CD4-positive, alpha-beta T cell treated with Interleukin-1 beta for 1 hour (primary cell): ENCODE results near the gene ASTN2.
"Not testable (repeated sequence)": the region's sequence is repeated elsewhere in the genome, so short reads cannot be mapped to it uniquely, and the experiment has no call there.

ENCODE experiments used
- DNase-seq, 2 donors: peaks; one replicate each; pipeline ENCODE4 v3.0.0-alpha.2; 2020 to 2022

Gene ASTN2

GRCh38 chr9:116942593-116943061 is 472.2 kb downstream of the ASTN2 start:
- DNase-seq, result no peak

- DNase-seq, result no peak
Observed at GRCh38 chr9:116941266-116941665, 473.6 kb downstream of the ASTN2 start.

- DNase-seq, result no peak
Observed at GRCh38 chr9:116940614-116941215, 474.1 kb downstream of the ASTN2 start.

DNA sequence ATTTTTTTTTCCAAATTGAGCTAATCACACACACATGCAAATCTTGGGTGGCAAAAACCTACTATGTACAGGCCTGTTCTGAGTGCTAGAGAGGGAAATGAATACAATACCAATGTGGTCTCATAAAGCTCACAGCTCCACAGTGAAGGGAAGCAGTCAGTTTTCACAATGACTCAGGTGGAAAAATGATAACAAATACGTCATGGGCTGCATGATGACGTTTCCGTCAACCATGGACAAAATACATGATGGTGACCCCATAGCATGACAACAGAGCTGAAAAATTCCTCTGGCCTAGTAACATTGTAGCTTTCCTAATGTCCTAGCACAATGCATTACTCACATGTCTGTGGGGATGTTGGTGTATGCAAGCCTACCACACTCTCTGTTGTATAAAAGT is 475.2 kb downstream of the ASTN2 start:
- no peak for DNase-seq

DNA sequence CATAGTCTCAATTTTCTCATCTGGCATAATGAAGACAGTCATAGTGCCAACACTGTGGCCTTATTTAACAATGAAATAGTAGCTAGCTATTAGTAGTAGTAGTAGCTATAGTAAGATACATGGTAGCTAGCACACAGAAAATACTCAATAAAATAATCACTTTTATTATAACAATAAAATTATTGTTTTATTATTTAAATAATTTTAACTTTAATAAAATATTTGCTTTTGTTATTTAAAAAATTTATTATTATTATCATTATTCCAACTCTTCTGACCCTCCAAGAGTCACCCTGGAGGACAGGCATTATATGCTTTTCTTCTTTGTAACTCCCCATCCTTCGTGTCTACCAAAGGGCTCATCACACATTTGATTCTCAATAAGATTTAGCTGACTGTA is 475.7 kb downstream of the ASTN2 start:
- DNase-seq, result no peak

DNA sequence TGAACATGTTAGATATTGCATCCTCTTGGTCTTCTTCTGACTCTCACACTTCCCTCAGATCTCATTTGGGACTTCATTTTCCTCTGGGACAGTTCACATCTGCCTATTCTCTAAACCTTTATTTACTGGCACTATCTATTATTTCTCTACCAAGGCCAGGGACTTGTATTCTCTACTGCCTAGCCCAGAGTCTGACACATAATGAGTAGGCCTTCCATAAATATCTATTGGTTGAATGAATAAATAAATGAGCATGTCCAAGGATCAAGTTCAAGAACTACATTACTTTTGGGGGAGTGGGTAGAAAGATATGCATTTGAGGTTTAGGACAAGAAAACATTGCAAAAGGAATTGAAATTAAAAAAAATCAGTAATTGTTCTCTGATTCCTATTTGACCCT is 477.5 kb downstream of the ASTN2 start:
- no peak for DNase-seq

DNA sequence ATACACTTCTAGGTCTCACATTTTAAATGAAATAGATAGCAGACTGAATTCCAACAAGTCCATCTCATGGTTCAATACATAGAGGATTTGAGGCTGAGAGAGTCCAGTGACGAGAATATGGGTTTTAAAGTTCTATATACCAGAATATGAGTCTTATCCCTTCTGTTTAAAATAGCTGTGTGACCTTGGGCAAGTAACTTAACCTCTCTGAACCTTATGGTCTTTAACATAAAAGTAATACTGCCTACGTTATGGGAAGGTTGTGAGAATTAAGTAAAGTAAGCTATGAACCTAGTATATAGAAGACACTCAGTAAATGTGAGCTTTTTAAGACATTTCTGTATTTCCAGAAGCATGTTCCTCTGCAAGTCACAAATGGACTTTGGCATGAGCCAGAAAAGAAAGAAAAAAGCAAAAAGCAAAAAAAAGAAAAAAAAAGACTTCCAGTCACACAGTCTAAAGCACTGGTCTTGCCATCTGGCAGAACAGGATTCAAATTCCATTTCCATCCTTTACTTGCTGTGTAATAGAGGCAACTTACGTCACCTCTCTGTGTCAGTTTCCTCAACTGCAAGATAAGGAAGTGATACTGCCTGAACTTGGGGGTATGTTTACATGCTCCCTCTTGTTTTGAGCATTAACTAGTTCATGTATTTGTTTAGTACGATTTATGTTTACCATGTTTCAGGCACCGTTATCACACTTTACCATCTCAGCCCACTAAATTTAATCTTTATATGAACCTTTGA is 479.5 kb downstream of the ASTN2 start:
- no peak for DNase-seq

DNA sequence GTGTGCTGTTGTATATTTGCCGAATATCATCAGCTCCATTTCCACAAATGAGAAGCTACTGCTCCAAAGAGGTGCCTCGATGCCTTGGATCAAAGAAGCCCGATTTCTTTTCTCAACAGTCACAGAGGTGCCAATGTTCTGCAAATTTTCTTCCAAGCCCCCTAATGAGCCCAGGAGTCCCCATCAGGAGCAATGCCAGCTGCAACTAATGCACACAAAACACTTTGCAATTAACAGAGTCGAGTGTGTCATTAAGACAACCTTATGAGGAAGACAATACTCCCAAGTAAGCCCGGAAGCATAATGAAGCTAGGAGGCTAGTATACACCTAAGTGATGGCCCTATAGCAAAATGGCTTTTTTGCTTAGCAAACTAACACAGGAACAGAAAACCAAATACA is 480.7 kb downstream of the ASTN2 start:
- DNase-seq, result no peak

DNA sequence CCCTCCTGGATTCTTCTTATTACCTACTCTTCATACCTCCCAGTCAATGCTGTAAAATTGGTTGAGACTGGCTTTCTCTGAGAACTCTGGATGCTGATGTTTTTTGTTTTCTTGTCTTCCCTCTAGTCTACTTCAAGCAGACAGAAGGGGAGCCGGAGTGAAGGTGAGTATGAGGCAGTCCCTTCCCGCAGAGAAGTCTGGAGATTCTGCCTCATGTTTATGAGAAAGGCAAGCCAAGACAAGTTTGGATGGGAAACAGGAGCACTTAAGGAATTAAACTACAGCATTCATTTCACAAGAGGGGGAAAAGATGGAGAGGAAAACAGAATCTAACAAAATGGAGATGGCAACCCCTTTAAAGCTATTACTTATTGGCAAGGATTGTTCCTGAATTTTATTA is 481.6 kb downstream of the ASTN2 start:
- no peak for DNase-seq

- no peak for DNase-seq
Observed at GRCh38 chr9:116929621-116930020, 485.2 kb downstream of the ASTN2 start.

- no peak for DNase-seq
Observed at GRCh38 chr9:116928884-116929283, 486.0 kb downstream of the ASTN2 start.

GRCh38 chr9:116928289-116928688 is 486.6 kb downstream of the ASTN2 start:
- DNase-seq, result no peak

DNA sequence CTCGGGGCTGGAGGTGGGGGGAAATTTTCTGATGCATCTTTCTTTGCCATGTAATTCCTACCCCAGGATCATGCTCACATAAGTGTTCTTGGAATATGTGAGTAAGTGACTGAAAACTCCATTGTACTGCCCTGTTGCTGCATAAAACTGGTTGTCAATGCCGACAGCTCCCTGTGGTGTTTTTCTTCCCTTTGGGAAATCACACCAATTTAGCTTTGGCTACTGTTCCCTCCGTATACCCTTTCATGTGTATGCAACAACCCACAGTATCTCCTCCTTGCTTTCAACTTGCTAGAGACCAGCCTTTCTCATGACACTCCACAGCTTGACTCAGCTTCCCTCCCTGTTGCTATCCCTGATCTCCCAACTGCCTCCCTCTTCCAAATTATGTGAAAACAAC is 487.1 kb downstream of the ASTN2 start:
- DNase-seq, result no peak

DNA sequence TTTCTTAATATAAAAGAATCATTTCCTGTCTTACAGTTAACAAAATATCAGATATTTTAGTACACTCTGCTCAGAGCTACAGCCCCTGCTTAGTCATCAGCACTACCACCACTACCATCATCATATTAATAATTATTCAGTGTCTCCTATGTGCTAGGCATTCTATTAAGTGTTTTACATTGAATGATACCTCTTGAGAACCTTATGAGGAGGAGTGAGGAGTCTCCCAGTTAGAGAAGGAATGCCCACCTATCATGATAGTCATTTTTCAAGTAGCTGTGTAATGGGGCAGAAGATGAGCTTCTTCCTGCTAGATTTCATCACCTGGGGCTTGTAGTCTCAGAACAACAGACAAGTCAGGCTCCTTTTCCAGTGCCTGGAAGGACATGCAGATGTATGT is 489.7 kb downstream of the ASTN2 start:
- DNase-seq, result no peak

- DNase-seq, result no peak
Observed at GRCh38 chr9:116924462-116925110, 490.3 kb downstream of the ASTN2 start.

DNA sequence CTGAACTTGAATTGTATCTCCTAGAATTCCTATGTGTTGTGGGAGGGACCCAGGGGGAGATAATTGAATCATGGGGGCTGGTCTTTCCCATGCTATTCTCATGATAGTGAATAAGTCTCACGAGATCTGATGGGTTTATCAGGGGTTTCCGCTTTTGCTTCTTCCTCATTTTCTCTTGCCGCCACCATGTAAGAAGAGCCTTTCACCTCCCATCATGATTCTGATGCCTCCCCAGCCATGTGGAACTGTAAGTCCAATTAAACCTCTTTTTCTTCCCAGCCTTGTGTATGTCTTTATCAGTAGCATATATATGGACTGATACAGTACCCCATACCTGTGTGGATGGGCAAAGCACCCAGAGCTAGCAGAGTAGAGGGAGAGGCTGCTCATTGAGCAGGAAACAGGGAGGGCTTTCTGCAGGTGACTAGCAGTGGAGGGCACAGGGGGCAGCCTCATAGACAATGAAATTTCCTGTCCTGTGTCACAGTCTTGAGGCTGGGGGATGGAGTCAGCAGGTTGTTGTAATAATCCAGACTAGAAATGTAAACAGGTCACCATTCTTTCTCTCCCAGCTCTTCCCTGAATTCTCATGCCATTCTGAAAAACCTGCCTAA is 496.9 kb downstream of the ASTN2 start:
- not testable (repeated sequence) for DNase-seq

- no peak for DNase-seq
Observed at GRCh38 chr9:116913536-116913935, 501.3 kb downstream of the ASTN2 start.

DNA sequence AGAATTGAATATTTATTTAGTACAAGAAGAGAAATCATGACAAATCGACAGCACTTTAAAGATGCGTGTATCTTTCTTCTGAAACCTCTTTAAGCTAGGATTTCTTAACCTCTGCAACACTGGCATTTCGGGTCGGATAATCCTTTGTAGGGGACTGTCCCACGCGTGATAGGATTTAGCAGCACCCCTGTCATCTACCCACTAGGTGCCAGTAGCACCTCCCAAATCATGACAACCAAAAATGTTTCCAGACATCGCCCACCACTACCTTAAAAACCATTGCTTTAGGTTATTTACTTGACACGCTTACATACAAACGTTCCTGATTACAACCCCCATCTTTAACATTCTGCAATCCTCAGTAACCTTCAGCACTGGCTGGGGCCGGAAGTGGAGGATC is 504.7 kb downstream of the ASTN2 start:
- DNase-seq, result no peak

DNA sequence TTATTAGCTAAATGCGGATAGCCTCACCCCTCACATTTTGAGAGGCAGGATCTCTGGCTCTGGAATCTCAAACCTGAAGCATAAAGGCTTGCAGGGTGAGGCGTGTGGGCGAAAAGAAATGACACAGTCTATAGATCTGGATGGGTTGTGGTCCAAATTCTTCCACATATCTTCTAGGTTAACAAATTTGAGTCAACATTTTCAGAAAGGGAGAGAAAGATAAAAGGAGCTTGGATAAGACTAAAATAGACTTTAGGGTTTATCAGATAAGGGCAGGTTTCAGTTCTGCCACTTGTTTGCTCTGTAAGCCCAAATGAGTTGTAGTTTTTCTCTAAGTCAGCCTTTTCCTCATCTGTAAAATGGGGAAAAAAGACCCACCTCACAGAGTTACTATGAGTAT is 506.9 kb downstream of the ASTN2 start:
- no peak for DNase-seq

DNA sequence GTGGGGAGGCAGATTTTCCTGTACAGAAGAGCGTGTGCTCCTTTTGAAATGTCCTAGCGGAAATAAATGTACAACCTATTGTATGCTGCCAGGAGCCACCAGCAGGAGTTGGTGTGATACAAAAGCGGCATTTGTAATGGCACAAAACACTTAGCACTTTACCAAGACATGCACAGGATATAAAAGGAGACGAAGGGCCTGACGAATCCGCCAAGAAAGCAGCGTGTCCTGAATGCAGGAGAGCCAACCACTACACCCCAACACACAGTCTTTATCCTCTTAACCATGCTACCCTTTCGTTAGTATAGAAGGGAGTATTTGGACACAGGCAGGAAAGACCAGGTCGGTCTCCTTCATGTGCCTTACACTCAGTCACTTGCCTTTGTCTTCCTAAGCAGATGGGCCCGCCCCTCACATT is 509.7 kb downstream of the ASTN2 start:
- DNase-seq, result no peak

DNA sequence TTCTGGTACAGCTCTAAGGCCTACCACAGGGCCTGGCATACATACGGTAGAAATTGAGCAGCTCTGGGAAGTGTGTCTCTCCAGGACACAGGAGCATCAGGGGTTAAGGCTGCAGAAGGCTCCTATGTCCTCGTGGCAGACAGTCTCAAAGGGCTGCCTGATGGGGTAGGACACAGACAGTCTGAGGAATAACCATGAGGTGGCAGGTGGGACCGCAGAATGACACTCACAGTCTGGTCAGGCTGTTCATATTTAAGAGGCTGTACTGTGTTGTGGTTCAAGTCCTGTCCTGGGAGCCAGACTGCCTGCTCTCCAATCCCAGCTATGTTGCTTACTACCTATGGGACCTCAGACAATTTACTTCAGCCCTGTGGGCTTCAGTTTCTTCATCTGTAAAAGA is 510.7 kb downstream of the ASTN2 start:
- no peak for DNase-seq

GRCh38 chr9:116901260-116901659 is 513.6 kb downstream of the ASTN2 start:
- DNase-seq, result no peak

DNA sequence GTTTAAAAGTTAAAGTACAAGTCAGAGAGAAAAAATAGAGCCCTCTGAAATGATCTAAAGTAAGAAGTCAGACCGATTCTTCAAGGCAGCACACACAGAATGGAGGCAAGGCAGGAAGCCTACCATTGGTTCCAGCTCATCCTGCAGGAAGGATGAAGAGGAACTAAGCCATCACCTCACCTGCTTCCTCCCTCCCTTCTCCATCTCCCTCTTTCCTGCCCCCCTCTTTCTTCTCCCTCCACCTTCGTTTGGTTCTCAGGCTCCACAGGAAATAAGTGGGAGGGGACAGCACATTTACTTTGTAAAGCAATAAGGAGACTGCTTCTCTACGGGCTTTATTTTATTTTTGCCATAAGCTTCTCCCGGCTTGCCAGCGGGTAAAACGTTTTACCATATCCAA is 514.3 kb downstream of the ASTN2 start:
- DNase-seq, result no peak

DNA sequence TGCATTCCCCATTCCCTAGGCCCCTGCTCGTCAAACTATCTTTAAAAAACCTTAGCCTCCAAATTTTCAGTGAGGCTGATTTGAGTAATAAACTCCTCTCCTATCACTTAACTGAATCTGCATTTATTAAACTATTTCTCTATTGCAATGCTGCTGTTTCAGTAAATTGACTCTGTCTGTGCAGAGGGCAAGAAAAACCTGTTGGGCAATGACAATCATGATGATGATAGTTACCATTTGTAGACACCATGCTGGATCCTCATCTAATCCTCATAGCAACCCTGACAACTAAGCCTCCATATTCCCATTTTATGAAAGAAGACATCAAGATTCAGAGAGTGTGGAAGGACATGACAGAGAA is 514.9 kb downstream of the ASTN2 start:
- no peak for DNase-seq
